IPS-20b (cell line): ENCODE data around the gene BCKDK.
"Not testable (repeated sequence)": the region's sequence is repeated elsewhere in the genome, so short reads cannot be mapped to it uniquely, and the experiment has no call there.

Experiments
- H3K27ac ChIP-seq: one replicate; pipeline ENCODE4 v1.5.1; 2013; ENCODE audit warnings: low read length
- H3K27me3 ChIP-seq: 2 replicates; pipeline ENCODE4 v1.6.1; 2013; ENCODE audit warnings: mild to moderate bottlenecking, low read length, inconsistent platforms; ENCODE audit not compliant: insufficient read depth
- H3K36me3 ChIP-seq: 2 replicates; pipeline ENCODE4 v1.6.1; 2013; ENCODE audit warnings: low read depth, mild to moderate bottlenecking, inconsistent platforms, low read length, moderate library complexity; ENCODE audit not compliant: insufficient read depth
- H3K4me1 ChIP-seq: 2 replicates; pipeline ENCODE4 v1.6.1; 2013; ENCODE audit warnings: mild to moderate bottlenecking, control low read depth, inconsistent platforms, low read length, moderate library complexity; ENCODE audit not compliant: insufficient read depth
- H3K4me3 ChIP-seq: 2 replicates; pipeline ENCODE4 v1.5.1; 2013; ENCODE audit warnings: mild to moderate bottlenecking, low read length, inconsistent platforms
- H3K9ac ChIP-seq: 2 replicates; pipeline ENCODE4 v1.6.1; 2013; ENCODE audit warnings: low read depth, mild to moderate bottlenecking, inconsistent platforms, low read length, moderate library complexity
- H3K9me3 ChIP-seq: 2 replicates; pipeline ENCODE4 v1.6.1; 2013; ENCODE audit warnings: mild to moderate bottlenecking, low read depth, low read length, inconsistent platforms; ENCODE audit not compliant: insufficient read depth

Gene BCKDK

DNA sequence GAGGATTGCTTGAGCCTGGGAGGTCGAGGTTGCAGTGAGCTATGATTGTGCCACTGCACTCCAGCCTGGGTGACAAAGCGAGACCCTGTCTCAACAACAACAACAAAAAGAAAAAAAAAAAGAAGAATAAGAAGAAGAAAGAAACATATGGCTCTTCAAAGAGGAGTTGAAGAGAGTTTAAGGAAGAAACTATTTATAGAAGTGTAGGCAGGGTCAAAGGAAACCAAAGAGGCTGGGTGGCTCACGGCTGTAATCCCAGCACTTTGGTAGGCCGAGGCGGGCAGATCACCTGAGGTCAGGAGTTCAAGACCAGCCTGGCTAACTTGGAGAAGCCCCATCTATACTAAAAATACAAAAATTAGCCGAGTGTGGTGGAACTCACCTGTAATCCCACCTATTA, 42.8 kb downstream of the BCKDK start:
- not testable (repeated sequence) for H3K27ac ChIP-seq, H3K9me3 ChIP-seq, H3K4me1 ChIP-seq, H3K9ac ChIP-seq, H3K4me3 ChIP-seq, H3K36me3 ChIP-seq
- H3K27me3 ChIP-seq = peaks cover 30% of the 10 kb centered on the region

DNA sequence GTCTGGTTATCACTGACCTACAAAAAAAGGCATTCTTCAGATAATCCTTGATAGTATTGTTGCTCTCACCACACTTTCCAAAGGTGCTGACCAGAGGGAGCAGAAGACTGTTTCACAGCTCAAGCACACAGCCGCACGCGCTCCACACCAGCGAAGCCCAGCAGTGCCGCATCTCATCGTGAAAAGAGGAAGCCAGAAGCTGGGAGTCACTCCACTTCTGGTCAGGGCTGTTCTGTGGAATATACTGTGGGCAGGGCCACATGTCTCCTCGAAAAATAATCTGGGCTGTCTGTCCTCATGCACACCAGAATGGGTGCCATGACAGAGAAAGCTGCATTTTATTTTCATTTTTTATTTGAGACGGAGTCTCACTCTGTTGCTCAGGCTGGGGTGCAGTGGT, 49.0 kb downstream of the BCKDK start:
- Histone ChIP-seq H3K9me3 (no peaks in the 10 kb centered on the region), H3K4me3 (no peak overlapping the region), H3K4me1 (no peaks in the 10 kb centered on the region), H3K9ac (no peak overlapping the region), H3K36me3 (no peaks in the 10 kb centered on the region), H3K27me3 (no peaks in the 10 kb centered on the region), H3K27ac (no peak overlapping the region)
